Pancreas (tissue), 10 donors: ENCODE results near the gene CSMD2. TPM values are rescaled to one million over a fixed set of nuclear protein-coding genes. Genes with fewer than 3 reads are reported as not detected.

Source experiments
- ATAC-seq, 4 donors: fragments of 200-7000 bp; cut with Tn5 transposase; one replicate each; pipeline versions ENCODE4 v1.8.0 to v1.9.1; 2020; ENCODE audit warnings: mild to moderate bottlenecking in 4 of 4, moderate library complexity in 4 of 4
- DNase-seq, 6 donors: peaks; one replicate each; pipeline ENCODE4 v3.0.0-alpha.2; 2020
- FAIRE-seq: peaks from 2 replicates; lab custom pipeline; 2012; peaks lifted over from hg19 to GRCh38; lab: Jason Lieb, UNC
- H3K27ac ChIP-seq, 4 donors: fragments of 200-600 bp; sonication (generic); 1 replicate in 3 of 4; 2 replicates in 1 of 4; pipeline versions ENCODE4 v1.5.0 to v1.8.0; 2020
- H3K27me3 ChIP-seq, 4 donors: fragments of 200-600 bp; one replicate each; pipeline ENCODE4 v1.8.0; 2021
- H3K36me3 ChIP-seq, 3 donors: fragments of 200-600 bp; sonication (generic) in 1 of 3; one replicate each; pipeline versions ENCODE4 v1.5.0 to v1.8.0; 2020 to 2021
- H3K4me1 ChIP-seq, 3 donors: fragments of 200-600 bp; one replicate each; pipeline ENCODE4 v1.8.0; 2021
- H3K4me3 ChIP-seq, 4 donors: fragments of 200-600 bp; sonication (generic) in 2 of 4; one replicate each; pipeline versions ENCODE4 v1.5.0 to v1.8.0; 2020 to 2021
- H3K9me3 ChIP-seq, 4 donors: fragments of 200-600 bp; one replicate each; pipeline ENCODE4 v1.8.0; 2021
- WGBS, 2 donors: extraction: QIAGEN DNeasy Blood & Tissue Kit; methylation state at CpG; one replicate each; pipeline ENCODE4 v1.1.7; 2013; 5-methylcytosine and 5-hydroxymethylcytosine counted together
- intact Hi-C, 3 donors: fragments of 100-400 bp; cut with DNase I; formaldehyde crosslinking; loops; one replicate each; pipeline versions ENCODE4 v1.11.1 to v1.14.2; 2022
- polyA plus RNA-seq, 2 donors: library from polyadenylated mRNA; stranded (reverse); fragments of 200-250 nt; gene quantifications; one replicate each; pipeline ENCODE4 v1.2.3, GENCODE V29; 2013
- total RNA-seq, 6 donors: library from RNA; stranded (reverse); fragmentation: NEBNext Ultra II Directional in 4 of 6; extraction: Animal tissue kit (Norgen Biotek cat#: 25700) in 4 of 6; gene quantifications; one replicate each; pipeline versions ENCODE4 v1.2.1 to v1.2.4, GENCODE V29; 2021 to 2023
- TF ChIP-seq, protein P1 (sequence below), 4 donors: fragments of 200-600 bp; sonication (generic) in 3 of 4; IDR thresholded peaks; one replicate each; pipeline versions ENCODE4 v1.5.0 to v1.8.0; 2021; ENCODE audit warnings: antibody characterized with exemption in 4 of 4
- donor health status: healthy with polysubstance abuse.
- donor health status: DM: no; HTN: no; CAD: no; lungs with moderate emphysema.
- donor health status: DM: no; HTN: no; CAD: no.
- donor health status: control.
- donor health status: control.
- donor health status: Bipolar disorder and iron deficiency.
- donor health status: DM: yes; HTN: yes; CAD: no.
- donor health status: DM: no; HTN: no; CAD: no.
- donor health status: DM: no; HTN: no; CAD: no.
- donor health status: DM: yes; HTN: yes; CAD: no.

CSMD2 gene
- total and polyA plus RNA-seq, 8 donors: 0.04 to 2.0 (median 0.36) TPM

GRCh38 chr1:34029515-34029914 lies 135.5 kb downstream of the CSMD2 start:
- Histone ChIP-seq H3K27ac (no peak overlapping the region), H3K4me3 (no peak overlapping the region), H3K36me3 (no peaks in the 10 kb centered on the region), H3K9me3 (no peaks in the 10 kb centered on the region), H3K4me1 (peaks cover 0 to 3% (median under 1%) of the 10 kb centered on the region in 3 donors), H3K27me3 (no peaks in the 10 kb centered on the region)
- 87 to 98% methylated on average over 3 of the region's 3 CpGs for WGBS, 2 donors
- DNase-seq (no peak), ATAC-seq (no peak), FAIRE-seq (no peak)
- TF ChIP-seq, protein P1, sequence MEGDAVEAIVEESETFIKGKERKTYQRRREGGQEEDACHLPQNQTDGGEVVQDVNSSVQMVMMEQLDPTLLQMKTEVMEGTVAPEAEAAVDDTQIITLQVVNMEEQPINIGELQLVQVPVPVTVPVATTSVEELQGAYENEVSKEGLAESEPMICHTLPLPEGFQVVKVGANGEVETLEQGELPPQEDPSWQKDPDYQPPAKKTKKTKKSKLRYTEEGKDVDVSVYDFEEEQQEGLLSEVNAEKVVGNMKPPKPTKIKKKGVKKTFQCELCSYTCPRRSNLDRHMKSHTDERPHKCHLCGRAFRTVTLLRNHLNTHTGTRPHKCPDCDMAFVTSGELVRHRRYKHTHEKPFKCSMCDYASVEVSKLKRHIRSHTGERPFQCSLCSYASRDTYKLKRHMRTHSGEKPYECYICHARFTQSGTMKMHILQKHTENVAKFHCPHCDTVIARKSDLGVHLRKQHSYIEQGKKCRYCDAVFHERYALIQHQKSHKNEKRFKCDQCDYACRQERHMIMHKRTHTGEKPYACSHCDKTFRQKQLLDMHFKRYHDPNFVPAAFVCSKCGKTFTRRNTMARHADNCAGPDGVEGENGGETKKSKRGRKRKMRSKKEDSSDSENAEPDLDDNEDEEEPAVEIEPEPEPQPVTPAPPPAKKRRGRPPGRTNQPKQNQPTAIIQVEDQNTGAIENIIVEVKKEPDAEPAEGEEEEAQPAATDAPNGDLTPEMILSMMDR (IDR thresholded peaks at IDR 0.05): no peak
- intact Hi-C loops: no loop called here

DNA sequence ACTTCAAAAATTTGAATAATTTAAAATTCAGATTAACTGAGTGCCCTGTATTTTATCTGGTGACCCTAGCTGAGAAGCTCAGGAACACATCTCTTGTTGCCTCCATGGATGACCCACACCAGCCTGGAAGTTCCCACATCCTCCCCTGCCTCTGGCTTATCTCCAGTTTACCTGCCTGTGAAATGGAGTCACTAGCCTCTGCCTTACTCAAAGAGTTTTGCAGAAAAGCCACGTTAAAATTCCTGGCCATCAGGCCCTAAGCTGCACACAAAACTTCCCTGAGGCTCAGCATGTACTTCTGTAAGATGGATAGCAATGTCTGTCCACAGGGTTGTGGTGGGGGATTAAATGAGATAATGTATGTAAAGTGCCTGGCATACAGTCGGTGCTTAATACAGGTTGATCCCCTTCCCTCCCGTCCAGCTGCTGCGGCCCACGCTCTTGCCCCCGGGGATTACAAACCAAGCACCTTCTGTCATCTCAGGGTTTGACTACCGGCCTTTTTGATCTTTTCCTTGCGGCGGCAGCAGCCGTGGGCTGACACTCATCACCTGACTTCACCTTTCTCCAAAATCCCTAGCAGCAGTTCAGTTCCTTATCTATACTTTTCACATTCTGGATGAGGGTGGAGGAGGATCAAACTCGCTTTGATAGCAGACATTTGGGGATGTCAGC lies 136.5 kb downstream of the CSMD2 start:
- intact Hi-C loops: no loop called here
- WGBS, 2 donors: 89 to 91% methylated on average over 11 of the region's 11 CpGs
- FAIRE-seq: no peak

GRCh38 chr1:34025675-34026074 lies 139.4 kb downstream of the CSMD2 start:
- FAIRE-seq: no peak

More for the DNA sequence above, 136.5 kb downstream of the CSMD2 start:
- no peaks in the 10 kb centered on the region for H3K4me1 ChIP-seq
- ATAC-seq (no peak), DNase-seq (no peak)
- H3K4me3 ChIP-seq: no peak overlapping the region
- no peak overlapping the region for H3K27ac ChIP-seq
- no peaks in the 10 kb centered on the region for H3K36me3 ChIP-seq
- TF ChIP-seq, protein P1 (IDR thresholded peaks at IDR 0.05): no peak
- H3K27me3 ChIP-seq: no peaks in the 10 kb centered on the region
- H3K9me3 ChIP-seq: no peaks in the 10 kb centered on the region

DNA sequence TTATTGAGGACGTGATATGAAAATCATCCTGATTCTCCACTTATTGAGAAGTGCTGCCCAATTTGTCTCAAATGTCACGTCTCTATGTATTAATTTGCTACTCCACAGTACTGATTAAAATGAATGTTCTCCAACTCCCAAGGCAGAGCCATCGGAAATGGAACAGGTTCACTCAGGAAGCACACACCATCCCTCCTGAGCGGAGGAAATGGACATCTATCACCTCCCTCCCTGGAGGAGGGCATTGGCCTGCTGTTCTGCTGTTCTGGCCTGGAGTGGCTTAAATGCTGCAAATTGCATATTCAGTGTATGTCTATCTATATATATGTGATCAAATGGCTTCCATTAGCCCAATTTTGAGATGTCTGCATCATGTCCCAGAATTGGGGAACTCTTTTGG lies 140.5 kb downstream of the CSMD2 start:
- DNase-seq (no peak), ATAC-seq (no peak), FAIRE-seq (no peak)
- TF ChIP-seq, protein P1 (IDR thresholded peaks at IDR 0.05): no peak
- 86% methylated on average over 4 of the region's 4 CpGs for WGBS, 2 donors
- no peak overlapping the region for H3K27ac ChIP-seq
- H3K27me3 ChIP-seq: no peaks in the 10 kb centered on the region
- intact Hi-C loops: no loop called here
- no peaks in the 10 kb centered on the region for H3K36me3 ChIP-seq
- H3K4me3 ChIP-seq: no peak overlapping the region
- no peaks in the 10 kb centered on the region for H3K9me3 ChIP-seq
- no peaks in the 10 kb centered on the region for H3K4me1 ChIP-seq

More at GRCh38 chr1:34025675-34026074, 139.4 kb downstream of the CSMD2 start:
- Histone ChIP-seq H3K36me3 (no peaks in the 10 kb centered on the region), H3K4me3 (no peak overlapping the region), H3K4me1 (no peaks in the 10 kb centered on the region), H3K27ac (no peak overlapping the region), H3K27me3 (no peaks in the 10 kb centered on the region), H3K9me3 (no peaks in the 10 kb centered on the region)
- WGBS, 2 donors: 77 to 82% methylated on average over 3 of the region's 3 CpGs
- ATAC-seq (no peak), DNase-seq (no peak)
- intact Hi-C loops: no loop called here
- TF ChIP-seq, protein P1 (IDR thresholded peaks at IDR 0.05): no peak
